Smooth muscle cell (in vitro differentiated cells): Measurements from ENCODE around the gene NPAS3. TPM values are rescaled to one million over a fixed set of nuclear protein-coding genes. Genes with fewer than 3 reads are reported as not detected.

Source experiments
- DNase-seq: peaks from one replicate; lab custom pipeline; 2025; ENCODE audit not compliant: unreplicated experiment; lab: John Stamatoyannopoulos, UW
- H2AFZ ChIP-seq: fragments of 200-600 bp; sonication (generic); 2 replicates; pipeline ENCODE4 v1.6.0; 2016; ENCODE audit warnings: antibody characterized with exemption, low read depth, mild to moderate bottlenecking
- H3F3A ChIP-seq: fragments of 200-600 bp; sonication (generic); 2 replicates; pipeline ENCODE4 v1.6.0; 2017; ENCODE audit warnings: antibody characterized with exemption, low read depth
- H3K27ac ChIP-seq: fragments of 200-600 bp; sonication (generic); 2 replicates; pipeline ENCODE4 v1.5.1; 2016; ENCODE audit warnings: low read depth, mild to moderate bottlenecking
- H3K27me3 ChIP-seq: fragments of 200-600 bp; sonication (generic); 2 replicates; pipeline ENCODE4 v1.6.1; 2016; ENCODE audit warnings: low read depth, mild to moderate bottlenecking
- H3K36me3 ChIP-seq: fragments of 200-600 bp; sonication (generic); 2 replicates; pipeline ENCODE4 v1.5.1; 2016; ENCODE audit warnings: low read depth
- H3K4me1 ChIP-seq: fragments of 200-600 bp; sonication (generic); 2 replicates; pipeline ENCODE4 v1.5.1; 2016; ENCODE audit warnings: low read depth
- H3K4me2 ChIP-seq: fragments of 200-600 bp; sonication (generic); 2 replicates; pipeline ENCODE4 v1.6.0; 2016; ENCODE audit warnings: mild to moderate bottlenecking
- H3K4me3 ChIP-seq: fragments of 200-600 bp; sonication (generic); 2 replicates; pipeline ENCODE4 v1.5.1; 2016; ENCODE audit warnings: mild to moderate bottlenecking
- H3K79me2 ChIP-seq: fragments of 200-600 bp; sonication (generic); 2 replicates; pipeline ENCODE4 v1.6.0; 2016; ENCODE audit warnings: low read depth, mild to moderate bottlenecking
- H3K9ac ChIP-seq: fragments of 200-600 bp; sonication (generic); 2 replicates; pipeline ENCODE4 v1.6.0; 2016; ENCODE audit warnings: low read depth
- H3K9me3 ChIP-seq: fragments of 200-600 bp; sonication (generic); replicated peaks from 2 replicates; pipeline ENCODE4 v1.5.1; 2016; ENCODE audit warnings: low read depth
- H4K20me1 ChIP-seq: fragments of 200-600 bp; sonication (generic); 2 replicates; pipeline ENCODE4 v1.6.0; 2016; ENCODE audit warnings: low read depth
- CTCF ChIP-seq: fragments of 200-600 bp; sonication (generic); IDR thresholded peaks from 2 replicates; pipeline ENCODE4 v1.5.1; 2017; ENCODE audit warnings: borderline replicate concordance, mild to moderate bottlenecking, antibody characterized with exemption; ENCODE audit not compliant: insufficient read depth, poor library complexity, severe bottlenecking
- WGBS: methylation state at CpG from one replicate; pipeline ENCODE4 v1.1.7; 2016; ENCODE audit warnings: low lambda C conversion rate; 5-methylcytosine and 5-hydroxymethylcytosine counted together
- polyA plus RNA-seq: library from polyadenylated mRNA; unstranded; fragments of >200 nt; fragmentation: Nextera tagmentation; extraction: Ambion mirVana; gene quantifications from 2 replicates; pipeline ENCODE4 v1.2.1, GENCODE V29; 2016
- total RNA-seq: library from RNA; depleted of rRNA; stranded (reverse); fragments of >200 nt; gene quantifications from 2 replicates; pipeline ENCODE4 v1.2.3, GENCODE V29; 2014

The NPAS3 gene
- total and polyA plus RNA-seq, 2 experiments from 2014 or later, result 0.79 to 2.0 TPM

DNA sequence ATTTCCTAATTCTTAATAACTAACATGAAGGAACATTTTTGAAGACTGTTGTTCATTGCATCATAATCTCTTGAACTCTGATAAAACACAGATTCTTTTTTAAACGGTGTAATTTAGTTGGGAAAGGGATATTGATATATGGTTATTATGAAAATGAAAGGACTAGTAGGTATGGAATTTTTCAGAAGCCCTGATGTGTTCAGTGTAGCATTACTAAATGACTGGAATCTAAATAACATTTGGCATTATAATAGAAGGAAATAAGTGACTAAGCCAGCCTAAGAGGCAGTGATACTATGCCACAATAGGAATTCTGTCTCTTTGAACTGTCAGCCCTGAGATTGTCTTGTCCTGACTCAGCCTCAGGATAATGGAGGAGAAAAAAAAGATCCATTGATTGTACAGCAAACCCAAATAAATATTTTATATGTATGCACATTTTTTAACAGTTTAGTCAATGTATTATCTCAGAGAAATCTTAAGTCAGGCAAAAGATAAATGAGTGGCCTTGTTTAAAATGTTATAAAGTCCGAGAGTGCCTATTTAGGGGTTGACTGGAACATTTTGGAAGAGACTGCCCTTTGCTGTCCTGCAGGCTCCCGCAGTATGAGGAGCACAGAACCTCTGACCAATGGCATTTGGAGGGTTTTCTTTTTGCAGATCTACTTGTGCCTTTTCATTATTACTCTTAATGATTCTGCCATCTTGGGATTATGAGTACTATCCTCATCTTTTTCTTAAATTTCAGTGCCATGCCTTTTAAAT, 741.0 kb downstream of the NPAS3 start:
- H3K9ac ChIP-seq, result no peak overlapping the region
- TF ChIP-seq CTCF, result no peak
- no peak for DNase-seq

DNA sequence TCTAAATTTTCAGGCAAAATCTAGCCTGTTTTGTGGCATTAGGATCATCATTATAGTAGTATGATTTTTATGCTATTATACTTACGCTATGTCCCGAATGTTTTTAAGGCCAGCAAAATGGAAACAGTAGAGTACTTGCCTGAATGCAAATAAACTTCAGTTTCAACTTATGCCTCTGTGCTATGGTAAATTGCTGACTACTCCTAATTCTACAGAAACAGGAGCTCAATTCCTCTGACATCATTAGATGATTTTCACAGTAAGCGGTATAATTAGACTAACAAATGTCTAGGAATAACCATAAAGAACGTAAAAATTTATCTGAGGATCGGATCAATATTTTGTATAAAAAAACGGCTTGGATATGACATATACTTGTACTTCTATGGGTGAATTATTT, 742.2 kb downstream of the NPAS3 start:
- Histone ChIP-seq H3K27me3 (no peaks in the 10 kb centered on the region), H3K4me3 (no peak overlapping the region), H3K4me1 (peaks cover 6% of the 10 kb centered on the region), H3K79me2 (no peaks in the 10 kb centered on the region), H3K36me3 (no peaks in the 10 kb centered on the region), H4K20me1 (no peaks in the 10 kb centered on the region), H3K4me2 (no peak overlapping the region), H3K9me3 (no peaks in the 10 kb centered on the region), H2AFZ (no peak overlapping the region), H3K9ac (no peak overlapping the region), H3F3A (no peaks in the 10 kb centered on the region), H3K27ac (no peak overlapping the region)
- WGBS, result 96% methylated on average over 6 of the region's 6 CpGs
- no peak for DNase-seq
- TF ChIP-seq CTCF, result no peak

More for the DNA sequence above, 741.0 kb downstream of the NPAS3 start:
- H3K4me2 ChIP-seq, result peak overlapping the region; percentile 28
- H3K4me3 ChIP-seq, result no peak overlapping the region
- peak overlapping the region; percentile 32 for H3K27ac ChIP-seq
- no peaks in the 10 kb centered on the region for H3K9me3 ChIP-seq
- 44% methylated on average over 3 of the region's 3 CpGs for WGBS
- no peaks in the 10 kb centered on the region for H3K79me2 ChIP-seq
- no peaks in the 10 kb centered on the region for H3F3A ChIP-seq
- H3K27me3 ChIP-seq, result no peaks in the 10 kb centered on the region
- H2AFZ ChIP-seq, result no peak overlapping the region
- H3K36me3 ChIP-seq, result no peaks in the 10 kb centered on the region
- peaks cover 6% of the 10 kb centered on the region for H3K4me1 ChIP-seq
- no peaks in the 10 kb centered on the region for H4K20me1 ChIP-seq

DNA sequence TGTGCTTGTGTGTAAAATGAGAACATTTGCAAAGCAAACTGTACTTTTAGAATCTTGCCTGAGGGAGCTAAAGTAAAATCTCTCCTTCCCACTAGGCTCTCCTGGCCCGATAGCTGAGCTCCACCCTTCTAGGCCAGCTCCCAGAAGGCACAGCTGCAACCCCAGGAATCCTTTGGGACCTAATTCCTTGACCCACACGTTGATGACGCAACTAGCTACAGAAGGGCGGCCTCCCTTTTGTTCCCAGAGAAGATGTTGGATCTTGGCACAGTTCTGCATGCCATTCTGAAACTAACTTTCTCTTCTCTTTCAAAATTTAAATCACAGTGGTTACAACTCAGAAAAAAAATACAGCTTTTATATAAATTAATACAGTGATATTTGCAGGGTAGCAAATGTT, 744.1 kb downstream of the NPAS3 start:
- no peak overlapping the region for H2AFZ ChIP-seq
- no peak overlapping the region for H3K4me2 ChIP-seq
- H3K27me3 ChIP-seq, result no peaks in the 10 kb centered on the region
- no peak overlapping the region for H3K4me3 ChIP-seq
- H3K9me3 ChIP-seq, result no peaks in the 10 kb centered on the region
- H3K4me1 ChIP-seq, result no peaks in the 10 kb centered on the region
- WGBS, result 89% methylated on average over 4 of the region's 4 CpGs
- H3K36me3 ChIP-seq, result no peaks in the 10 kb centered on the region
- H3K79me2 ChIP-seq, result no peaks in the 10 kb centered on the region
- no peak overlapping the region for H3K27ac ChIP-seq
- TF ChIP-seq CTCF, result no peak
- DNase-seq, result no peak
- H3F3A ChIP-seq, result no peaks in the 10 kb centered on the region
- no peak overlapping the region for H3K9ac ChIP-seq
- no peaks in the 10 kb centered on the region for H4K20me1 ChIP-seq

GRCh38 chr14:33685026-33685425, 746.3 kb downstream of the NPAS3 start:
- DNase-seq, result no peak
- no peaks in the 10 kb centered on the region for H3K27me3 ChIP-seq
- no peaks in the 10 kb centered on the region for H4K20me1 ChIP-seq
- H3F3A ChIP-seq, result no peaks in the 10 kb centered on the region
- no peaks in the 10 kb centered on the region for H3K9me3 ChIP-seq
- no peak overlapping the region for H3K9ac ChIP-seq
- no peaks in the 10 kb centered on the region for H3K79me2 ChIP-seq
- no peak overlapping the region for H2AFZ ChIP-seq
- H3K4me2 ChIP-seq, result no peak overlapping the region
- no peaks in the 10 kb centered on the region for H3K4me1 ChIP-seq
- no peak overlapping the region for H3K27ac ChIP-seq
- H3K4me3 ChIP-seq, result no peak overlapping the region
- 95% methylated on average over 9 of the region's 9 CpGs for WGBS
- TF ChIP-seq CTCF, result no peak
- H3K36me3 ChIP-seq, result no peaks in the 10 kb centered on the region
